Ureter (tissue), 1 donor: ENCODE measurements around the gene CYP4F12. TPM values are rescaled to one million over a fixed set of nuclear protein-coding genes. Genes with fewer than 3 reads are reported as not detected.

ENCODE experiments used
- DNase-seq: peaks from one replicate; pipeline ENCODE4 v3.0.0-alpha.2; 2020; ENCODE audit warnings: low spot score
- total RNA-seq: library from RNA; stranded (reverse); gene quantifications from one replicate; pipeline ENCODE4 v1.2.4, GENCODE V29; 2023
- donor health status: DM: yes; HTN: yes; CAD: no.

Gene CYP4F12
- total RNA-seq, 1 donor from 2014 or later: 98.1 TPM

DNA sequence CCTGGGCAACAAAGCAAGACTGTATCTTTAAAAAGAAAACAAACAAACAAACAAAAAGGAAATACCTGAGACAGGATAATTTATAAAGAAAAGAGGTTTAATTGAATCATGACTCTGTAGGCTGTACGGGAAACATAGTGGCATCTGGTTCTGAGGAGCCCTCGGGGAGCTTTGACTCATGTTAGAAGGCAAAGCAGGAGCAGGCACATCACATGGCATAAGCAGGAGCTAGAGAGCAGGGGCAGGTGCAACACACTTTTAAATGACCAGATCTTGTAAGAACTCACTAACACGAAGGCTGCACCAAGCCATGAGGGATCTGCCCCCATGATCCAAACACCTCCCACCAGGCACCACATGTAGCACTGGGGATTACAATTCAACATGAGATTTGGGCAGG is 41.8 kb downstream of the CYP4F12 start:
- DNase-seq: no peak

DNA sequence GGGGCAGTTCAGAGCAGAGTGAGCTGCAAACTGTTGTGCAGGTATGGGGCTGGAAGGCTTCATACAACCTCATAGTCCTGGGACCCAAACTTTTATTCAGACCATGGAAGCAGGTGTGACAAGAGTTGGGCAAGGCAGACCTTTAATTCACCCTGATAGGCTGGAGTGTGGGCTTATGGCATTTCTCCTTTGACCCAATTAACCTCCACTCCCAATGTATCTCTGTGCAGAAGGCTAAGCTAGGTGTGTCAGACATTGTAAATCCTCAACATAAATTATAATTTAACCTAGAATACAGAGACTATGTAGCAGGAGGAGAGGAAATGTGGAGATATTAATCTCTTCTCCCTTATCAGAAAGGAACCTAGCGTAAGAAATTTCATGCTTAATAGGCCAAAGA is 42.8 kb downstream of the CYP4F12 start:
- DNase-seq: no peak

DNA sequence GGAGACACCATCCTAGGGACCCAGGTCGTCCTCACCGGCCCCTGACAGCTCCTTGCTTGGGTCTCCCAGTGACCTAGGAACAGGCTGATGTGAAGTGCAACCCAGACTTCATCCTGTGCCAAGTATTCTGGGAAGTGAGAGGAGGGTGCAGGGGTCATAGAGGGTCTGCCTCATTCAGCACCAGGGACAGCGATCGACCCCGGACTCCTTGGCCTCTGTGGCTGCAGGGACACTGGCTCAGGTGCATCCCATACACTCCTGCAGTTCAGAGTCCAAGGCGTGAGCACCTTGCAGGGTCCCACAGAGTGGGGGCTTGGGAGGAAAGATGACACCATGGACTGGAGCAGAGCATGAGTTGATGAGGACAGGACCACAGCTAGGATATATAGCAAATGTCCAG is 44.9 kb downstream of the CYP4F12 start:
- DNase-seq: no peak

DNA sequence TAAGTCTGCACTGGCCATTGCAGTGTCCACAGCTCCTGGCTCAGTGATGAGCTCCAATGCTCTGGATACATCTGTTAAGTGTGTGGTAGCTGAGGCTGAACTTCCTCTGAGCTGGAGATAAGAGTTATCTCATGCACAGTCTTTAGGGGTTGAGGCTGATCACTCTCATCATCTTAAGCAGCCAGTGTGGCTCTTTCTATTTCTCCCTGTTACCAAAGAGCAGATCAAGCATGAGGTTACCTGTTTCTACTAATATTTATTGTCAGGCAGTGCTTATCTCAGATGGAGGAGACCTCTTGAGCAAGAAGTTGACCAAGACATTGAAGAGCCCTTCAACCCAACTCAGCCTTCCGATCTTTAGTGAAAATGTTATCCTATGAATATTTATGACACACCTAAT is 48.4 kb downstream of the CYP4F12 start:
- no peak for DNase-seq

DNA sequence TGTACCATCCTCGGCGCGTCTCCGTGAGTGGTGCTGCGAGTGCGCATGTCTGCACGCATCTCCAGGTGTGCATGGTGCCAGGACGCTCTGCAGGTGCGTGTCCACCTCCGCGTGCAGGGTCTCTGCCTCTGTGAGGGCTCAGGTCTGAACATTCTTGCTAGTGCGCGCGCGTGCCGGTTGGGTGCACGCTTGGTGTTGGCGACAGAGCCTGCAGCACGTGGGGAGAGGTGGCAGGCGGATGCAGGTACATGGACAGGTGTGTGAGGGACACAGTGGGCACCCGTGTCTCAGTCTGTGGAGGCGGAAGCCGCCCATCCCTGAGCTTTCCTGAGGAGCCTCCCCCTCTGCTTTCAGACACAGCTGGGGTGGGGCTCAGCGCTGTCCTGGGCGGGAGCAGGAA is 50.1 kb downstream of the CYP4F12 start:
- no peak for DNase-seq

DNA sequence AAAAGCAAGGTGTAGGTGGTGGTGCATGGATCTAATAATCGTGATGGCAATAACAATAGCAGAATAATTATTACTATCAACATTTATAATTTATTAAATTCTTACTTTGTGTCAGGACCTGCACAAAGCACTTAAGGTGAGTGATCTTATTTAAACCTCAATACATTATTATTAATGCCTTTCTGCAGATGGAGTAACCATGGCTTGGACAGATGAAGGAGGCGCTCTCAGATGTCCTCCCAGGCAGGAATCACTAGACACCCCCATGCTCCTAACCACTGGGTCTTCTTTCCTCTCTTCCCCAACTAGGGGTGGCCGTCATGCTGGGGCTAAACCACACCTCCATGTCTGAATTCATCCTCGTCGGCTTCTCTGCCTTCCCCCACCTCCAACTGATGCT is 54.8 kb downstream of the CYP4F12 start, which contains the start of gene OR10H2:
Gene OR10H2 (plus strand): TSS at position 301 of the 400 bp plus-strand sequence. CDS start 20 bp downstream, at position 321.
- DNase-seq: no peak

DNA sequence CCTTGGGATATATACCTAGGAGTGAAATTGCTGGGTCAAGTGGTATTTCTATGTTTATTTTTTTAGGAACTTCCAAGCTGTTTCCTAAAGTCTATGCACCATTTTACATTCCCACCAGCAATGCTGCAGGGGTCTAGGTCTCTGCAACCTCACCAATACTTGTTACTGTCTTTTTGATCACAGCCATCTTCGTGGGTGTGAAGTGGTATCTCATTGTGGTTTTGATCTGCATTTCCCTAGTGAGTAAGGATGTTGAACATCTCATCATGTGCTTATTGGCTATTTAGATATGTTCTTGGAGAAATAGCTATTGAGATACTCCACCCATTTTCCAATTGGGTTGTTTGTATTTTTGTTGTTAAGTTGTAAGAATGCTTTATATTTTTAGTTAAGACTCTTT is 57.7 kb downstream of the CYP4F12 start:
- DNase-seq: no peak

DNA sequence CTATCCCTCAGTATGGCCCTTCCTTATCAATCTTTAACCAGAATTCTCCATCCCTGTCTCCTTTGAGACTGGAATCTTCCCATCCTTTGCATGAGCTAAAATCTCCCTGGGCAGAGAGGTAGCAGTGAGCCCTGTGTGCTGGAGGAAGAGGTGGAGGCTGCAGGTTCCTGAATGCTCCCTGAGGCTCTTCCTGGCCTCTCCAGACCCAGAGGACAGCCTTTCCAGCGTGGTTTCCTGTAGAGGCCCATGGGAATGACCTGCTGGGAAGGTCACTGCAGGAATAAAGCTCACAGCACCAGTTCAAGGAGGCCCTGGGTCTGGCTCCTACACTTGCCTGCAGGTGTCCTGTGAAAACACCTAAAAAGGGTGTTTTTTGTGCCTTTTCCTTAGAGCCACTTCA is 59.5 kb downstream of the CYP4F12 start:
- DNase-seq: no peak

DNA sequence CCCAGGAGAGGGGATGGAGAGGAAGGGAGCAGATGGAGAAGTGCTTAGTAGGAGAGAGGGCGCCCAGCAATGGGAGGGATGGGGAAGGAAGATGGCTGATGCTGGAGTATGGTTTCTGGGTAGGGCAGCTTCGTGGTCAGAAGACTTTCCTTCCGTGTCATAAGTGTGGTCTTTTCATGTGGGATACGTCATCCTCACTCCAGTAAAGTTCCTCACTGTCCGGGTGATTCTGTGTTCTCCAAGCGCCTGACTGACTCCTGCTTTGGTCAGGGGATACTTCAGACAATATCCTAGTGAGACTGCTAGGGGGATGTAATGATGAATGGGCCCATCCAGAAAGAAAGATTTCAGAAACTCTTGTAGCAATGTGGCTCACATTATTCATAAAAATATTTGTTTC is 61.0 kb downstream of the CYP4F12 start:
- no peak for DNase-seq

DNA sequence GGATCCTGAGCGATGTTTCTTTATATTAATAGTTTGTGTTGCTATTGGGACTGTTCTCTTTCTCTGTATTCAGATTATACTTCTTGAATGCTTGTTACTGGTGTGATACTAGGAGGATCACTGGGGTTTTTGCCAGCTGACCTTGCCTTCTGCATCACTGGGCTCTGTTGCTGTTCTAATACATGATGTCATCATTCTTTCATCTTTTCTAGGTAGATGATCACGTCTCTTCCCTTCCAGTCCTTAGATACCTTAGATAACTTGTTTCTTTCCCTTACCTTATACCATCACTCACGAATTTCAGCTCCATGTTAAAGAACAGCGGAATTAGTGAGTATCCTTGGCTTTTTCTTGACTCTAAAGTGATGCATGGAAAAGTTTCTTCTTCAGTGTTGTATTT is 64.8 kb downstream of the CYP4F12 start, which contains the start of gene OR10H3:
Gene OR10H3 (plus strand): TSS at position 264 of the 400 bp plus-strand sequence. CDS start 3,408 bp downstream, outside the sequence.
- DNase-seq: no peak

DNA sequence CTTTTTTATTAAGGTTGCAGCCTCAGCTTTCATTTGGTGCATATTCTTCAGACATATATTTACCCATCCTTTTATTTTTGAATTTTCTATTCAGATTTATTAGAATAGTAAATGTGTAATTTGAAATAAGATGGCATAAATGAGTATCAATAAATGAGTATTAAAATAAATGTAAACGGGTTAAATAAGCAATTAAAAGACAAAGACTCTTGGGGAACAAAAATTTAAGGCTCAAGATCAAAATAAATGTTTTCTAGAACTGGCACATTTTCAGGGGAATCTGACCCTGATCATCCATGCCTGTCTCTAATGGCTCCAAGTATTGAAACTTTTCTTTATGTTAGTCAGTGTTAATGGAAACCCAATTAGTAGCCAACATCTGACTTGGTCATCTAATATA is 67.9 kb downstream of the CYP4F12 start:
- DNase-seq: no peak

Other genes starting within 250 kb of the CYP4F12 start
- gene WIZ, start 223.1 kb upstream of the CYP4F12 start, total RNA-seq: 42.3 TPM
- gene RASAL3, start 208.5 kb upstream of the CYP4F12 start, total RNA-seq: 3.9 TPM
- gene PGLYRP2, start 193.6 kb upstream of the CYP4F12 start, total RNA-seq: 0.34 TPM
- 19.8 TPM for gene CYP4F22, start 164.6 kb upstream of the CYP4F12 start, total RNA-seq
- 21.6 TPM for gene CYP4F8, start 57.9 kb upstream of the CYP4F12 start, total RNA-seq
- gene CYP4F3, start 32.2 kb upstream of the CYP4F12 start, total RNA-seq: 10.7 TPM
- not detected for gene OR10H2, start 54.9 kb downstream of the CYP4F12 start, total RNA-seq
- gene OR10H3, start 64.9 kb downstream of the CYP4F12 start, total RNA-seq: not detected
- gene OR10H5, start 114.6 kb downstream of the CYP4F12 start, total RNA-seq: not detected
- 0.60 TPM for gene OR10H1, start 142.6 kb downstream of the CYP4F12 start, total RNA-seq
- gene CYP4F2, start 225.0 kb downstream of the CYP4F12 start, total RNA-seq: 2.2 TPM